Neural cell (in vitro differentiated cells): ENCODE data around the gene EEF1AKMT3. TPM values are rescaled to one million over a fixed set of nuclear protein-coding genes. Genes with fewer than 3 reads are reported as not detected.

Experiments used
- H2AFZ ChIP-seq: fragments of 200-600, 300-800 bp; sonication (generic), shearing (Covaris generic); 2 replicates; pipeline ENCODE4 v1.6.0; 2014; ENCODE audit warnings: low read depth, mild to moderate bottlenecking, antibody characterized with exemption, low read length, moderate library complexity
- H3F3A ChIP-seq: fragments of 200-600 bp; shearing (Covaris generic); 2 replicates; pipeline ENCODE4 v1.6.1; 2016; ENCODE audit warnings: mild to moderate bottlenecking, moderate library complexity, mixed read lengths, antibody characterized with exemption, low read length; ENCODE audit not compliant: insufficient read depth, poor library complexity, severe bottlenecking
- H3K27ac ChIP-seq: fragments of 200-600, 300-800 bp; sonication (generic), shearing (Covaris generic); 2 replicates; pipeline ENCODE4 v1.5.1; 2014; ENCODE audit warnings: mild to moderate bottlenecking, low read length, moderate library complexity
- H3K27me3 ChIP-seq: fragments of 300-800, 200-600 bp; sonication (generic), shearing (Covaris generic); 2 replicates; pipeline ENCODE4 v1.6.0; 2014; ENCODE audit warnings: mild to moderate bottlenecking, low read depth, low read length, moderate library complexity; ENCODE audit not compliant: insufficient read depth
- H3K36me3 ChIP-seq: fragments of 300-800, 200-600 bp; sonication (generic), shearing (Covaris generic); 2 replicates; pipeline ENCODE4 v1.5.1; 2014; ENCODE audit warnings: mild to moderate bottlenecking, antibody characterized with exemption, low read length, moderate library complexity; ENCODE audit not compliant: insufficient read depth
- H3K4me2 ChIP-seq: fragments of 300-800, 200-600 bp; sonication (generic), shearing (Covaris generic); 2 replicates; pipeline ENCODE4 v1.6.0; 2014; ENCODE audit warnings: mild to moderate bottlenecking, low read length
- H3K4me3 ChIP-seq: fragments of 300-800, 200-600 bp; sonication (generic), shearing (Covaris generic); 2 replicates; pipeline ENCODE4 v1.5.1; 2014; ENCODE audit warnings: mild to moderate bottlenecking, low read length, moderate library complexity
- H3K79me2 ChIP-seq: fragments of 200-600 bp; shearing (Covaris generic); replicated peaks from 2 replicates; pipeline ENCODE4 v1.6.0; 2014; ENCODE audit warnings: mild to moderate bottlenecking, low read length, moderate library complexity; ENCODE audit not compliant: insufficient read depth
- H3K9ac ChIP-seq: fragments of 300-800, 200-600 bp; sonication (generic), shearing (Covaris generic); 2 replicates; pipeline ENCODE4 v1.6.1; 2016; ENCODE audit warnings: mild to moderate bottlenecking, low read length, mixed read lengths
- H3K9me2 ChIP-seq: fragments of 200-600 bp; shearing (Covaris generic); 2 replicates; pipeline ENCODE4 v1.6.1; 2016; ENCODE audit warnings: mild to moderate bottlenecking, low read length, mixed read lengths; ENCODE audit not compliant: insufficient read depth
- H3K9me3 ChIP-seq: fragments of 200-600, 300-800 bp; sonication (generic), shearing (Covaris generic); 2 replicates; pipeline ENCODE4 v1.6.1; 2016; ENCODE audit warnings: mild to moderate bottlenecking, mixed run types, low read length, moderate library complexity, mixed read lengths
- H4K20me1 ChIP-seq: fragments of 200-600 bp; shearing (Covaris generic); 2 replicates; pipeline ENCODE4 v1.6.1; 2016; ENCODE audit warnings: mild to moderate bottlenecking, mixed run types; ENCODE audit not compliant: insufficient read depth
- CTCF ChIP-seq: fragments of 450-650 bp; IDR thresholded peaks from 2 replicates; pipeline ENCODE4 v1.5.1; 2014; ENCODE audit warnings: antibody characterized with exemption, mild to moderate bottlenecking, moderate library complexity; ENCODE audit not compliant: poor library complexity, severe bottlenecking
- EP300 ChIP-seq: fragments of 450-650 bp; conservative IDR thresholded peaks from 2 replicates; pipeline ENCODE4 v1.6.1; 2014; ENCODE audit warnings: antibody characterized with exemption, mild to moderate bottlenecking, moderate library complexity; ENCODE audit not compliant: poor library complexity, severe bottlenecking
- EZH2 ChIP-seq: fragments of 200-600, 300-800 bp; shearing (Covaris generic), sonication (generic); IDR thresholded peaks from 2 replicates; pipeline ENCODE4 v1.6.1; 2014; ENCODE audit warnings: antibody characterized with exemption, low read length, borderline replicate concordance, mild to moderate bottlenecking; ENCODE audit not compliant: insufficient read depth, poor library complexity, severe bottlenecking
- MXI1 ChIP-seq: fragments of 450-650 bp; conservative IDR thresholded peaks from 2 replicates; pipeline ENCODE4 v1.6.1; 2014; ENCODE audit warnings: antibody characterized with exemption, mild to moderate bottlenecking; ENCODE audit not compliant: poor library complexity, severe bottlenecking
- POLR2AphosphoS5 ChIP-seq: IDR thresholded peaks from 2 replicates; pipeline ENCODE4 v1.6.1; 2012
- RAD21 ChIP-seq: fragments of 450-650 bp; conservative IDR thresholded peaks from 2 replicates; pipeline ENCODE4 v1.6.1; 2014; ENCODE audit warnings: antibody characterized with exemption, mild to moderate bottlenecking, moderate library complexity
- SMC3 ChIP-seq: fragments of 450-650 bp; conservative IDR thresholded peaks from 2 replicates; pipeline ENCODE4 v1.6.1; 2014; ENCODE audit warnings: antibody characterized with exemption, mild to moderate bottlenecking, moderate library complexity; ENCODE audit not compliant: poor library complexity
- TAF1 ChIP-seq: IDR thresholded peaks from 2 replicates; pipeline ENCODE4 v1.6.1; 2012; ENCODE audit warnings: low read depth
- polyA plus RNA-seq: library from polyadenylated mRNA; depleted of rRNA; stranded (reverse); fragments of >200 nt; gene quantifications from 2 replicates; pipeline ENCODE4 v1.2.3, GENCODE V29; 2014
- TF ChIP-seq, protein P1 (sequence below): IDR thresholded peaks from 2 replicates; pipeline ENCODE4 v1.6.1; 2012; ENCODE audit warnings: borderline replicate concordance

The EEF1AKMT3 gene
- polyA plus RNA-seq, 1 donor from 2014 or later: 1.6 TPM

- H3K9ac ChIP-seq: no peak overlapping the region
- peaks cover 3% of the 10 kb centered on the region for H3K36me3 ChIP-seq
- H3K4me3 ChIP-seq: no peak overlapping the region
- H3K4me2 ChIP-seq: no peak overlapping the region
- H3K27ac ChIP-seq: no peak overlapping the region
- no peaks in the 10 kb centered on the region for H3K9me2 ChIP-seq
- no peaks in the 10 kb centered on the region for H3F3A ChIP-seq
- H3K79me2 ChIP-seq: no peaks in the 10 kb centered on the region
- peaks cover 5% of the 10 kb centered on the region for H4K20me1 ChIP-seq
- H3K27me3 ChIP-seq: peaks cover 10% of the 10 kb centered on the region
- TF ChIP-seq CTCF (no peak), EZH2 (no peak)
- H3K9me3 ChIP-seq: no peaks in the 10 kb centered on the region
- H2AFZ ChIP-seq: no peak overlapping the region
Observed at GRCh38 chr12:57741844-57742738, 30.3 kb upstream of the EEF1AKMT3 start.

DNA sequence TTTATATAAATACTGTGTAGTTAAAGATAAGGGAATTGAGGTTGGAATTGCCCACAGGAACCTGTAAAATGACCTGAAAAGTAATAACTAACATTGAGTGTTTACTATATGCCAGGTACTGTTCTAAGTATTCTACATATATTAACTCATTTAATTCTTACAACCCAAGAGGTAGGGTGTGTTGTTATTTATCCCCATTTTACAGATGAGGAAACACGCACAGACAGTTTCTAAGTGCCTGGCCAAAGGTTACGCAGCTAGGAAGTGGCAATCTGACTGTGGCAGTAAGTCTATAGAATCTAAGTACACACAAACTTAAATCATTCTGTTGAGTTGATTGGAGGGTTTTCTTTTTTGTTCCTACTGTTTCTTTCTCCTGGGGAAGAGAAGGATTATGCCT, 28.6 kb upstream of the EEF1AKMT3 start:
- Histone ChIP-seq H3K4me2 (no peak overlapping the region), H3K27ac (peak overlapping the region; percentile 94), H3K36me3 (peaks cover 7% of the 10 kb centered on the region), H3K9ac (peak overlapping the region; percentile 87), H3K79me2 (no peaks in the 10 kb centered on the region), H4K20me1 (no peaks in the 10 kb centered on the region), H3K9me3 (no peaks in the 10 kb centered on the region), H3K27me3 (no peaks in the 10 kb centered on the region), H3F3A (no peaks in the 10 kb centered on the region), H3K9me2 (no peaks in the 10 kb centered on the region), H3K4me3 (peak overlapping the region; percentile 71), H2AFZ (no peak overlapping the region)
- TF ChIP-seq MXI1 (no peak), TAF1 (no peak), POLR2AphosphoS5 (no peak), EP300 (no peak), EZH2 (no peak), SMC3 (no peak), CTCF (no peak), RAD21 (no peak)
- TF ChIP-seq, protein P1, sequence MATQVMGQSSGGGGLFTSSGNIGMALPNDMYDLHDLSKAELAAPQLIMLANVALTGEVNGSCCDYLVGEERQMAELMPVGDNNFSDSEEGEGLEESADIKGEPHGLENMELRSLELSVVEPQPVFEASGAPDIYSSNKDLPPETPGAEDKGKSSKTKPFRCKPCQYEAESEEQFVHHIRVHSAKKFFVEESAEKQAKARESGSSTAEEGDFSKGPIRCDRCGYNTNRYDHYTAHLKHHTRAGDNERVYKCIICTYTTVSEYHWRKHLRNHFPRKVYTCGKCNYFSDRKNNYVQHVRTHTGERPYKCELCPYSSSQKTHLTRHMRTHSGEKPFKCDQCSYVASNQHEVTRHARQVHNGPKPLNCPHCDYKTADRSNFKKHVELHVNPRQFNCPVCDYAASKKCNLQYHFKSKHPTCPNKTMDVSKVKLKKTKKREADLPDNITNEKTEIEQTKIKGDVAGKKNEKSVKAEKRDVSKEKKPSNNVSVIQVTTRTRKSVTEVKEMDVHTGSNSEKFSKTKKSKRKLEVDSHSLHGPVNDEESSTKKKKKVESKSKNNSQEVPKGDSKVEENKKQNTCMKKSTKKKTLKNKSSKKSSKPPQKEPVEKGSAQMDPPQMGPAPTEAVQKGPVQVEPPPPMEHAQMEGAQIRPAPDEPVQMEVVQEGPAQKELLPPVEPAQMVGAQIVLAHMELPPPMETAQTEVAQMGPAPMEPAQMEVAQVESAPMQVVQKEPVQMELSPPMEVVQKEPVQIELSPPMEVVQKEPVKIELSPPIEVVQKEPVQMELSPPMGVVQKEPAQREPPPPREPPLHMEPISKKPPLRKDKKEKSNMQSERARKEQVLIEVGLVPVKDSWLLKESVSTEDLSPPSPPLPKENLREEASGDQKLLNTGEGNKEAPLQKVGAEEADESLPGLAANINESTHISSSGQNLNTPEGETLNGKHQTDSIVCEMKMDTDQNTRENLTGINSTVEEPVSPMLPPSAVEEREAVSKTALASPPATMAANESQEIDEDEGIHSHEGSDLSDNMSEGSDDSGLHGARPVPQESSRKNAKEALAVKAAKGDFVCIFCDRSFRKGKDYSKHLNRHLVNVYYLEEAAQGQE: no peak
